HG03457 (cell line): ENCODE measurements around the gene ZNF529.

Experiments used
- ATAC-seq: cut with Tn5 transposase; IDR thresholded peaks from one replicate; pipeline ENCODE4 v1.9.1; 2021; ENCODE audit warnings: moderate number of reproducible peaks; ENCODE audit not compliant: unreplicated experiment

Gene ZNF529

DNA sequence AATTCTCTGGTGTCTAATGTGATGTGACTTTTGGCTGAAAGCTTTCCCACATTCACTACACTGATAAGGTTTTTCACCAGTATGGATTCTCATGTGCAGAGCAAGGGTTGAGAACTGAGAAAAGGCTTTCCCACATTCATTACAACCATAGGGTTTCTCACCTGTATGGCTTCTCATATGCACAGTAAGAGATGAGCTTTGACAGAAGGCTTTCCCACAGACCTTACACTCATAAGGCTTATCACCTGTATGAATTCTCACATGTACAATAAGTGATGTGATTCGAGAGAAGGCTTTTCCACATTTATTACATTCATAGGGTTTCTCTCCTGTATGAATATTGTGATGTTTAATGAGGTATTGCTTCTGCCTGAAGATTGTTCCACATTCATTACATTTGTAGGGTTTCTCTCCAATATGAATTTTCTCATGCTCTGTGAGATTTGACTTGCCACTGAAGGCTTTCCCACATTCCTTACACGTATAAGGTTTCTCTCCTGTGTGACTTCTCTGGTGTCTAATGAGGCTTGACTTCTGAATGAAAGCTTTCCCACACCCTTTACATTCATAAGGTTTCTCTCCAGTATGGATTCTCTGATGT is 59.0 kb downstream of the ZNF529 start:
- ATAC-seq, result no peak

- no peak for ATAC-seq
Measured at GRCh38 chr19:36508325-36508724, 64.8 kb downstream of the ZNF529 start.

GRCh38 chr19:36501973-36502372 is 71.1 kb downstream of the ZNF529 start:
- no peak for ATAC-seq

GRCh38 chr19:36497001-36497400 is 76.1 kb downstream of the ZNF529 start:
- no peak for ATAC-seq
